HCT116 (cell line): ENCODE measurements around the gene CBX4. TPM values are rescaled to one million over a fixed set of nuclear protein-coding genes. Genes with fewer than 3 reads are reported as not detected.

Source experiments
- ATAC-seq: fragments of 200-7000 bp; cut with Tn5 transposase; 2 replicates; pipeline ENCODE4 v1.9.1; 2020; ENCODE audit warnings: mild to moderate bottlenecking, moderate library complexity
- BruUV-seq: library from RNA; stranded (reverse); fragments of 400-500 nt; replicated peaks from 2 replicates; lab custom pipeline; 2021; lab: Mats Ljungman, UMichigan
- CTCF ChIA-PET: fragments of 300-600 bp; sonication (Branson Sonifier 250); formaldehyde crosslinking; loops from one replicate; lab custom pipeline; 2021; ENCODE audit warnings: antibody characterized with exemption; lab: Charles Lee
- POLR2A ChIA-PET: fragments of 300-600, 350-600 bp; sonication (Branson Sonifier 250); formaldehyde crosslinking; loops from one replicate; lab custom pipeline; 2021; ENCODE audit warnings: antibody characterized with exemption; lab: Charles Lee
- RAD21 ChIA-PET, 2 experiments: fragments of 300-600 bp; sonication (Branson Sonifier 250); formaldehyde crosslinking; loops; one replicate each; lab custom pipeline; 2023; ENCODE audit warnings: low total read pairs in 2 of 2; ENCODE audit not compliant: uncharacterized antibody in 2 of 2, unreplicated experiment in 2 of 2, low non-redundant PET in 1 of 2; lab: Charles Lee
- DNase-seq: peaks from one replicate; pipeline ENCODE4 v3.0.0-alpha.2; 2010; ENCODE audit warnings: low read depth, low spot score
- H2AFZ ChIP-seq: fragments of 200-600 bp; shearing (Covaris generic), sonication (generic); 2 replicates; pipeline ENCODE4 v1.6.1; 2017; ENCODE audit warnings: low read depth, mixed run types, mixed read lengths, antibody characterized with exemption, low read length; ENCODE audit not compliant: poor library complexity, severe bottlenecking
- H3K27ac ChIP-seq: 2 replicates; pipeline ENCODE4 v1.5.1; 2012; ENCODE audit warnings: low read depth, low read length
- H3K27me3 ChIP-seq: fragments of 200-600 bp; sonication (generic); 2 replicates; pipeline ENCODE4 v1.6.1; 2016; ENCODE audit warnings: mixed run types, low read length, mixed read lengths; ENCODE audit not compliant: insufficient read depth
- H3K36me3 ChIP-seq, 2 experiments: fragments of 200-500 bp in 1 of 2; fragments of 200-600 bp in 1 of 2; sonication (Bioruptor generic) in 1 of 2; sonication (generic) in 1 of 2; 2 replicates each; pipeline versions ENCODE4 v1.5.1 to v1.6.1; 2014 to 2016; ENCODE audit warnings: low read length in 2 of 2, inconsistent platforms in 1 of 2, mixed read lengths in 1 of 2, mixed run types in 1 of 2; ENCODE audit not compliant: insufficient read depth in 2 of 2, control insufficient read depth in 1 of 2
- H3K4me1 ChIP-seq, 2 experiments: fragments of 200-600 bp in 1 of 2; sonication (generic) in 1 of 2; 2 replicates each; pipeline versions ENCODE4 v1.5.1 to v1.6.1; 2012 to 2017; ENCODE audit warnings: low read length in 2 of 2, inconsistent platforms in 1 of 2, mild to moderate bottlenecking in 1 of 2, mixed read lengths in 1 of 2, mixed run types in 1 of 2, moderate library complexity in 1 of 2; ENCODE audit not compliant: insufficient read depth in 2 of 2, control insufficient read depth in 1 of 2
- H3K4me2 ChIP-seq: fragments of 200-600 bp; sonication (generic); 2 replicates; pipeline ENCODE4 v1.6.1; 2017; ENCODE audit warnings: mixed run types, low read length, mixed read lengths
- H3K4me3 ChIP-seq, 2 experiments: fragments of 200-600 bp in 1 of 2; sonication (generic) in 1 of 2; replicated peaks in 1 of 2; 2 replicates each; pipeline ENCODE4 v1.5.1; 2011 to 2016; ENCODE audit warnings: low read length in 2 of 2, control low read depth in 1 of 2, low read depth in 1 of 2, mild to moderate bottlenecking in 1 of 2, mixed read lengths in 1 of 2, mixed run types in 1 of 2
- H3K79me2 ChIP-seq: fragments of 200-600 bp; sonication (generic); 2 replicates; pipeline ENCODE4 v1.6.1; 2017; ENCODE audit warnings: mild to moderate bottlenecking, mixed run types, low read length, moderate library complexity, mixed read lengths; ENCODE audit not compliant: insufficient read depth
- H3K9ac ChIP-seq: fragments of 200-600 bp; sonication (generic); 2 replicates; pipeline ENCODE4 v1.6.1; 2016; ENCODE audit warnings: low read length, mixed read lengths
- H3K9me2 ChIP-seq: fragments of 200-600 bp; sonication (generic), shearing (Covaris generic); 2 replicates; pipeline ENCODE4 v1.6.1; 2017; ENCODE audit warnings: mixed run types, mild to moderate bottlenecking, moderate library complexity; ENCODE audit not compliant: insufficient read depth
- H3K9me3 ChIP-seq, 2 experiments: fragments of 200-500 bp in 1 of 2; fragments of 200-600 bp in 1 of 2; sonication (Bioruptor generic) in 1 of 2; sonication (generic) in 1 of 2; 2 replicates each; pipeline ENCODE4 v1.6.1; 2014 to 2017; ENCODE audit warnings: low read length in 2 of 2, mixed read lengths in 2 of 2, inconsistent platforms in 1 of 2, low read depth in 1 of 2, mild to moderate bottlenecking in 1 of 2, mixed run types in 1 of 2, moderate library complexity in 1 of 2; ENCODE audit not compliant: control insufficient read depth in 1 of 2, insufficient read depth in 1 of 2
- H4K20me1 ChIP-seq: fragments of 200-600 bp; sonication (generic), shearing (Covaris generic); 2 replicates; pipeline ENCODE4 v1.6.1; 2017; ENCODE audit warnings: mixed run types, mild to moderate bottlenecking, moderate library complexity; ENCODE audit not compliant: insufficient read depth
- CBX3 ChIP-seq: IDR thresholded peaks from 2 replicates; pipeline ENCODE4 v1.6.1; 2012; ENCODE audit warnings: low read depth
- ELF1 ChIP-seq: IDR thresholded peaks from 2 replicates; pipeline ENCODE4 v1.6.1; 2012; ENCODE audit warnings: low read depth, borderline replicate concordance
- EZH2 ChIP-seq: fragments of 200-600 bp; sonication (generic); IDR thresholded peaks from 2 replicates; pipeline ENCODE4 v1.6.1; 2017; ENCODE audit warnings: antibody characterized with exemption, mixed run types
- EZH2phosphoT487 ChIP-seq: fragments of 200-600 bp; IDR thresholded peaks from 2 replicates; pipeline ENCODE4 v1.6.1; 2018; ENCODE audit warnings: antibody characterized with exemption, borderline replicate concordance
- JUND ChIP-seq: IDR thresholded peaks from 2 replicates; pipeline ENCODE4 v1.6.1; 2012
- POLR2A ChIP-seq: IDR thresholded peaks from 2 replicates; pipeline ENCODE4 v1.7.0; 2011; ENCODE audit warnings: borderline replicate concordance; ENCODE audit not compliant: insufficient read depth, insufficient read length; ENCODE audit errors: extremely low read depth
- SIN3A ChIP-seq: IDR thresholded peaks from 2 replicates; pipeline ENCODE4 v1.6.1; 2012; ENCODE audit warnings: low read depth
- SRF ChIP-seq: IDR thresholded peaks from 2 replicates; pipeline ENCODE4 v1.6.1; 2012; ENCODE audit warnings: low read depth
- YY1 ChIP-seq: IDR thresholded peaks from 2 replicates; pipeline ENCODE4 v1.6.1; 2011; ENCODE audit warnings: low read length, low read depth, moderate library complexity, mild to moderate bottlenecking; ENCODE audit not compliant: insufficient replicate concordance; ENCODE audit errors: extremely low read depth
- ZBTB33 ChIP-seq: IDR thresholded peaks from 2 replicates; pipeline ENCODE4 v1.6.1; 2011; ENCODE audit warnings: mild to moderate bottlenecking, low read length, moderate library complexity; ENCODE audit not compliant: insufficient replicate concordance; ENCODE audit errors: extremely low read depth
- ZNF274 ChIP-seq: fragments of 200-500 bp; sonication (Bioruptor generic); IDR thresholded peaks from 2 replicates; pipeline ENCODE4 v1.6.1; 2014; ENCODE audit warnings: mild to moderate bottlenecking, low read depth, low read length, inconsistent platforms
- intact Hi-C: fragments of 100-400 bp; cut with micrococcal nuclease; formaldehyde crosslinking; loops from 2 replicates; pipeline ENCODE4 v1.10.0; 2022
- total RNA-seq: library from RNA; stranded (reverse); gene quantifications from one replicate; pipeline ENCODE4 v1.2.1, GENCODE V29; 2021; ENCODE audit not compliant: unreplicated experiment
- TF ChIP-seq, protein P1 (sequence below): IDR thresholded peaks from 2 replicates; pipeline ENCODE4 v1.6.1; 2012

CBX4 gene
- total RNA-seq, 1 experiment from 2014 or later, result 60.9 TPM

- TF ChIP-seq ZBTB33, result no peak
- no peak for TF ChIP-seq CBX3
- no peak for TF ChIP-seq EZH2phosphoT487
Observed at GRCh38 chr17:79814974-79815835, 24.0 kb downstream of the CBX4 start (continued).

GRCh38 chr17:79814127-79814973 is 24.9 kb downstream of the CBX4 start:
- H3K4me2 ChIP-seq, result no peak overlapping the region
- BruUV-seq, result no TSS peak
- intact Hi-C loops, result no loop called here

More at GRCh38 chr17:79814127-79814973, 24.9 kb downstream of the CBX4 start:
- H3K27me3 ChIP-seq, result peaks cover 6% of the 10 kb centered on the region; the same call in 1 of the 2 replicates
- H3K9ac ChIP-seq, result no peak overlapping the region
- H3K4me3 ChIP-seq, result no peak overlapping the region
- H3K9me2 ChIP-seq, result no peaks in the 10 kb centered on the region
- TF ChIP-seq ZNF274 (no peak), JUND (no peak), YY1 (no peak), POLR2A (no peak), SIN3A (no peak), ELF1 (no peak), EZH2 (no peak), SRF (no peak)
- TF ChIP-seq, protein P1, sequence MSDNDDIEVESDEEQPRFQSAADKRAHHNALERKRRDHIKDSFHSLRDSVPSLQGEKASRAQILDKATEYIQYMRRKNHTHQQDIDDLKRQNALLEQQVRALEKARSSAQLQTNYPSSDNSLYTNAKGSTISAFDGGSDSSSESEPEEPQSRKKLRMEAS, result no peak
- H3K27ac ChIP-seq, result no peak overlapping the region
- H3K36me3 ChIP-seq, result no peaks in the 10 kb centered on the region
- ChIA-PET CTCF (interaction anchor here (0.9 kb wide), 1 partner anchor 25 kb away, joined by 3 read pairs; no protein-coding TSS in a partner anchor), RAD21 (no interaction called here), POLR2A (no interaction called here)
- H4K20me1 ChIP-seq, result no peaks in the 10 kb centered on the region
- peaks cover 20 to 26% of the 10 kb centered on the region in 2 experiments for H3K4me1 ChIP-seq
- no peaks in the 10 kb centered on the region for H3K79me2 ChIP-seq
- ATAC-seq (no peak), DNase-seq (no peak)
- no peaks in the 10 kb centered on the region for H3K9me3 ChIP-seq
- H2AFZ ChIP-seq, result no peak overlapping the region
